Tibial artery (tissue), 4 donors: ENCODE data around the gene PIP4K2A.

ENCODE experiments used
- DNase-seq, 2 donors: peaks; one replicate each; pipeline ENCODE4 v3.0.0-alpha.2; 2019
- H3K27ac ChIP-seq, 2 donors: fragments of 200-600 bp; sonication (generic) in 1 of 2; 1 replicate in 1 of 2; 2 replicates in 1 of 2; pipeline ENCODE4 v1.5.1; 2018 to 2019; ENCODE audit warnings: mild to moderate bottlenecking in 1 of 2
- H3K27me3 ChIP-seq, 2 donors: fragments of 200-600 bp; sonication (generic) in 1 of 2; one replicate each; pipeline versions ENCODE4 v1.5.1 to v1.6.0; 2016 to 2019
- H3K36me3 ChIP-seq, 3 donors: fragments of 200-600 bp; sonication (generic) in 2 of 3; one replicate each; pipeline ENCODE4 v1.5.1; 2016 to 2019; ENCODE audit warnings: mild to moderate bottlenecking in 2 of 3
- H3K4me1 ChIP-seq, 4 donors: fragments of 200-600 bp; sonication (generic) in 2 of 4; 1 replicate in 3 of 4; 2 replicates in 1 of 4; pipeline ENCODE4 v1.5.1; 2016 to 2019
- H3K4me3 ChIP-seq, 2 donors: fragments of 200-600 bp; sonication (generic) in 1 of 2; 1 replicate in 1 of 2; 2 replicates in 1 of 2; pipeline ENCODE4 v1.5.1; 2018 to 2019; ENCODE audit warnings: mild to moderate bottlenecking in 2 of 2
- H3K9me3 ChIP-seq, 3 donors: fragments of 200-600 bp; sonication (generic) in 1 of 3; one replicate each; pipeline ENCODE4 v1.5.1; 2016 to 2019
- CTCF ChIP-seq, 2 experiments: fragments of 200-600 bp in 1 of 2; fragments of 450-650 bp in 1 of 2; IDR thresholded peaks; one replicate each; pipeline ENCODE4 v1.5.1; 2017 to 2019; ENCODE audit warnings: antibody characterized with exemption in 2 of 2, mild to moderate bottlenecking in 1 of 2, moderate library complexity in 1 of 2
- intact Hi-C: fragments of 100-400 bp; cut with DNase I; formaldehyde crosslinking; loops from one replicate; pipeline ENCODE4 v1.15.0; 2023; ENCODE audit warnings: low total_unique reads

The PIP4K2A gene

GRCh38 chr10:22570234-22570633 lies 144.1 kb downstream of the PIP4K2A start:
- TF ChIP-seq CTCF (IDR thresholded peaks at IDR 0.05), result no peak
- Histone ChIP-seq H3K27ac (no peak overlapping the region), H3K4me1 (no peaks in the 10 kb centered on the region), H3K36me3 (peaks cover 28 to 55% (median 49%) of the 10 kb centered on the region in 3 donors), H3K9me3 (no peaks in the 10 kb centered on the region), H3K27me3 (no peaks in the 10 kb centered on the region), H3K4me3 (no peak overlapping the region)
- intact Hi-C loops, result no loop called here
- no peak for DNase-seq

DNA sequence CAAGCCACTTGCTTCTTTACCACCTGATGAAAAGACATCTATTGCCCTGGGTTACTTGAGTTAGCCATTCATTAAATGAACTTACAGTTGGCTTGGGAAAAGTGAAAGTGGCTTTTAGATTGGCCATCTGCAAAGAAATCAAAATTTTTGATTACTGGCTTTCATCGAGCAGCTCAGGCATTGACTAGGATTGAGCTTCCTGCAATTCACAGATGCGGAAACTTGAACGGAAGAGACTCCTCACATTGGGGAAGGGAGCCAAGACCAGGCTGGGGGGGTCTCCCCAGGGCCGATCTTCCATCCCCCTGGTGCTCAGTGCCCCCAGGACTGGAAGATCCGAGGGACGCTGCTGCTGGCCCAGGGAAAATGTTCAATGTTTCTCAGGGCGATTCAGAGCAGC lies 145.4 kb downstream of the PIP4K2A start:
- Histone ChIP-seq H3K4me1 (no peaks in the 10 kb centered on the region), H3K27ac (no peak overlapping the region), H3K9me3 (no peaks in the 10 kb centered on the region), H3K36me3 (peaks cover 34 to 64% (median 53%) of the 10 kb centered on the region in 3 donors), H3K4me3 (no peak overlapping the region), H3K27me3 (no peaks in the 10 kb centered on the region)
- intact Hi-C loops, result no loop called here
- DNase-seq, result no peak
- TF ChIP-seq CTCF (IDR thresholded peaks at IDR 0.05), result no peak

DNA sequence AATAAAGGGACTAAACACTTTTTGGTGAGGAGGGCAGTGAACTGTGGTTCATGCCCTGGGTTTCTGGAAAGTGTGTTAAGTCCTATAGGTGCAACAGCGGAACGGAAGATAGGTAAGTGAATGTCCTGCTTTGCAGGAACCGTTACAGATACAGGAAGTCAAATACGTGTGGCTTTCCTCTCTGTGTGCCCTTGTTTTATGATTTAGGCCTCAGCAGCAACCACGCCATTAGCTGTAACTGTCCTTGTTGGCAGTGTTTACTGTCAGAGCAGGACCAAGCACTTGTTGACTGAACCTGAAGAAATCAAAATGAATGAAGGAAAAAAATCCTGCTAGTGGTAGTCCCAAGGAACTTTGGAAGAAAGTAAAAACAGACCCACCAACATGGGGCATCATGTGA lies 150.3 kb downstream of the PIP4K2A start:
- Histone ChIP-seq H3K27ac (no peak overlapping the region), H3K9me3 (no peaks in the 10 kb centered on the region), H3K36me3 (peaks cover 23 to 45% (median 39%) of the 10 kb centered on the region in 3 donors), H3K4me3 (no peak overlapping the region), H3K27me3 (no peaks in the 10 kb centered on the region), H3K4me1 (no peaks in the 10 kb centered on the region)
- no peak for DNase-seq
- intact Hi-C loops, result no loop called here
- TF ChIP-seq CTCF (IDR thresholded peaks at IDR 0.05), result no peak

- intact Hi-C loops, result no loop called here
- no peak for TF ChIP-seq CTCF (IDR thresholded peaks at IDR 0.05)
- peaks cover 12 to 24% (median 17%) of the 10 kb centered on the region in 3 donors for H3K36me3 ChIP-seq
- H3K27ac ChIP-seq, result no peak overlapping the region
- no peaks in the 10 kb centered on the region for H3K9me3 ChIP-seq
- H3K4me3 ChIP-seq, result no peak overlapping the region
- no peaks in the 10 kb centered on the region for H3K27me3 ChIP-seq
- H3K4me1 ChIP-seq, result no peaks in the 10 kb centered on the region
- no peak for DNase-seq
Observed at GRCh38 chr10:22561909-22562308, 152.5 kb downstream of the PIP4K2A start.

DNA sequence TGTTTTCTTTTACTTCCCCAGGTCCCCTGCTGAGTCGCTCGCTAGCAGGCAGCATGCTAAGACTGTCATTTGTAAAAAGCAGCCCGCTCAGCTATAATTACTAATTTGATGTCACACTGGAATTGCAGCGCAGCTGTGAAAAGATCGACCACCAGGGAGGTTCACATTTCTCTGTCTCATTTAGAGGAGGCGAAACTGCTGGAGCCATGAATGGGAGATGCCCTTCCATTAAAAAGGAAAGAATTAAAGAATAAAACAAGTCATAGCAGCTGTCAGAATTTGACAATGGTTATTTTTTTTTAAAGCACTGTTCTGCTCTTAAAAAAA lies 153.5 kb downstream of the PIP4K2A start:
- H3K27me3 ChIP-seq, result no peaks in the 10 kb centered on the region
- intact Hi-C loops, result no loop called here
- no peaks in the 10 kb centered on the region for H3K4me1 ChIP-seq
- no peak for TF ChIP-seq CTCF (IDR thresholded peaks at IDR 0.05)
- H3K4me3 ChIP-seq, result no peak overlapping the region
- H3K9me3 ChIP-seq, result no peaks in the 10 kb centered on the region
- H3K27ac ChIP-seq, result no peak overlapping the region
- DNase-seq, result no peak
- peaks cover 12 to 18% (median 17%) of the 10 kb centered on the region in 3 donors for H3K36me3 ChIP-seq
